ENCODE data around the gene RCAN2.

The RCAN2 gene

DNA sequence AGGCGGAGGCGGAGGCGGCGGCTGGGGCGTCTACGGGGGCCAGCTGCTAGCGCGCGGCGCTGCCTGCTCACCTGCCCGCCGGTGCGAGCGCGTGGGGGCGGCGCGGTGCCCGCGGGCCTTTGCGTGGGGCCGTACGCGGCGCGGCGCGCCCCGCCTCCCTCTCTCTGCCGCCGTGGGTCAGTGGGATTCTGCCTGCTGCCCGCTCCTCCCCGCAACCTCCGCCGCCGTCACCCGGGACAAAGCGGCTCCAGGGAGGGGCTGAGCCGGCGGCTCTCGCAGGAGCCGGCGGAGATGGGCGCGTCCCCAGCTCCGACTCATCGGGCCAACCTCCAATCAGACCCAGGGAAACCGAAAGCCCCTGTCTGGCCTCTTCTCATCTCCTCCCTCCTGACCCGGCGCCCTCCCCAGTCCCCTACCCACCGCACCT, at the start of gene RCAN2:
RCAN2 (minus strand) TSS at position 249 of the 427 bp plus-strand sequence.
- TF ChIP-seq, protein P1, sequence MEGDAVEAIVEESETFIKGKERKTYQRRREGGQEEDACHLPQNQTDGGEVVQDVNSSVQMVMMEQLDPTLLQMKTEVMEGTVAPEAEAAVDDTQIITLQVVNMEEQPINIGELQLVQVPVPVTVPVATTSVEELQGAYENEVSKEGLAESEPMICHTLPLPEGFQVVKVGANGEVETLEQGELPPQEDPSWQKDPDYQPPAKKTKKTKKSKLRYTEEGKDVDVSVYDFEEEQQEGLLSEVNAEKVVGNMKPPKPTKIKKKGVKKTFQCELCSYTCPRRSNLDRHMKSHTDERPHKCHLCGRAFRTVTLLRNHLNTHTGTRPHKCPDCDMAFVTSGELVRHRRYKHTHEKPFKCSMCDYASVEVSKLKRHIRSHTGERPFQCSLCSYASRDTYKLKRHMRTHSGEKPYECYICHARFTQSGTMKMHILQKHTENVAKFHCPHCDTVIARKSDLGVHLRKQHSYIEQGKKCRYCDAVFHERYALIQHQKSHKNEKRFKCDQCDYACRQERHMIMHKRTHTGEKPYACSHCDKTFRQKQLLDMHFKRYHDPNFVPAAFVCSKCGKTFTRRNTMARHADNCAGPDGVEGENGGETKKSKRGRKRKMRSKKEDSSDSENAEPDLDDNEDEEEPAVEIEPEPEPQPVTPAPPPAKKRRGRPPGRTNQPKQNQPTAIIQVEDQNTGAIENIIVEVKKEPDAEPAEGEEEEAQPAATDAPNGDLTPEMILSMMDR (conservative IDR thresholded peaks at IDR 0.05) = no peak
- H3K27ac ChIP-seq = peak within 1 kb of the TSS; percentile 58

DNA sequence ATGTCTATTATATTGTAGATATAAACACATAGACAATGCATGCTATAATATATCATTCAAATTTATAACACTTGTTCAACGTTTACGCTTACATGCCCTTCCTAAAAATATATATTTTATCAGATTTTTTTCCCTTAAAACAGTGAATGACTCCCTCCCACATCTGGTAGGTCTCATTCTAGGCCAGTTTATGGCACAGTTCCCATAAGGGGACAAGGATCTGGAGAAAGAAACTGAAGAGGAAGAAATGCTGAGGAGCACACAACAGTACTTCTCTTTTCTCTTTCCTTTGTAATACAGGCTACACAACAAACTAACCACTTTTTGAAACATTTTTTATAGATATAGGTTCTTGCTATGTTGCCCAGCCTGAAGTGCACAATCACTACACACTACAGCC, 48.6 kb upstream of the RCAN2 start:
- H3K27ac ChIP-seq = no peak overlapping the region
- TF ChIP-seq, protein P1 (conservative IDR thresholded peaks at IDR 0.05) = no peak

DNA sequence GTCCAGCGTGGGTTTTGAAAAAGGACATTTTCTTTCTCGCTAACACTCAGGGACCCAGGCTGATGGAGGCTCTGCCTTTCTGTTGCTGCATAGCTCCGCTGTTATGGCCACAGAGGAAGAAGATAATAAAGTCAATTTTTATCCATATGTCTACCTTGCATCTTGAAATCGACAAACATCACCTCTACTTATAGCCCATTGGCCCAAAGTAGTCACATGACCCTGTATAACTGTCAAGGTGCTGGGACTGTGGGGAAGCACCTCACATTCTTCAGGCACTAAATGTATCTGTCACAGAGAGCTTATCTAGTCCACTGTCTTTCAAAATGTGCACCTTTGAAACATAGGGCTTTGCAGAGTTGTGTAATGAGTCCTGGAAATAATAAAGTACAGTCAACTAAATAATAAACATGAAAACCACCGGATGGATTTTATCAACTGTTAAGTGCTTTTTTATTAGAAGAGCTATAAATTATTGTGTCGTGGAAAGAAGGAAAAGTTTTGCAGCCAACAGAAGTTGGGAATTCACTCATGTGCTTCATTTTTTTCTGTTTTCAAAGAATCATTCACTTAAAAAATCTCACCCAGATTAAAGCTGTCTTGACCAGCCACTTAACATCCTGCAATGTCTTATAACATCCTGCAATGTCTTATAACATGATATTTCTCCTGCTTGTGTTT, 47.7 kb upstream of the RCAN2 start:
- TF ChIP-seq, protein P1 (conservative IDR thresholded peaks at IDR 0.05) = no peak
- H3K27ac ChIP-seq = no peak overlapping the region

DNA sequence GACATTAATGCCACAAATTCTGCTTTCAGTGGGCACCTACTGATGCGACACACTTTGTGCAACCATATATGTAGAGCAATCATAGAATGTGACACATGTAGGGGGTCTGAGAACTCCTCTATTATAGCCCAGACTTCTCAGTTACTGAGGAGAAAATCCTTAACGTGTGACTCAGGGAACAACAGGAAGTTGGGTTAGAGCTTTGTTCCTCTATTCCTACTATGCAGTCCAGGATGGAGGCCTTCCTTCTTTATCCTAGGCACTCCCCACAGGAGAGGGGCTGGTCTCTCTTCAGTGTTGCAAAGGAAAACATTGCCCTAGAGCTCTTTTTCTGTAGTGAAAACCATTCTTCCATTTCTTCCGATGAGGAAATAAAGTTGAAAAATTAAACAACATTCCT, 39.6 kb upstream of the RCAN2 start:
- H3K27ac ChIP-seq = no peak overlapping the region
- TF ChIP-seq, protein P1 (conservative IDR thresholded peaks at IDR 0.05) = no peak

DNA sequence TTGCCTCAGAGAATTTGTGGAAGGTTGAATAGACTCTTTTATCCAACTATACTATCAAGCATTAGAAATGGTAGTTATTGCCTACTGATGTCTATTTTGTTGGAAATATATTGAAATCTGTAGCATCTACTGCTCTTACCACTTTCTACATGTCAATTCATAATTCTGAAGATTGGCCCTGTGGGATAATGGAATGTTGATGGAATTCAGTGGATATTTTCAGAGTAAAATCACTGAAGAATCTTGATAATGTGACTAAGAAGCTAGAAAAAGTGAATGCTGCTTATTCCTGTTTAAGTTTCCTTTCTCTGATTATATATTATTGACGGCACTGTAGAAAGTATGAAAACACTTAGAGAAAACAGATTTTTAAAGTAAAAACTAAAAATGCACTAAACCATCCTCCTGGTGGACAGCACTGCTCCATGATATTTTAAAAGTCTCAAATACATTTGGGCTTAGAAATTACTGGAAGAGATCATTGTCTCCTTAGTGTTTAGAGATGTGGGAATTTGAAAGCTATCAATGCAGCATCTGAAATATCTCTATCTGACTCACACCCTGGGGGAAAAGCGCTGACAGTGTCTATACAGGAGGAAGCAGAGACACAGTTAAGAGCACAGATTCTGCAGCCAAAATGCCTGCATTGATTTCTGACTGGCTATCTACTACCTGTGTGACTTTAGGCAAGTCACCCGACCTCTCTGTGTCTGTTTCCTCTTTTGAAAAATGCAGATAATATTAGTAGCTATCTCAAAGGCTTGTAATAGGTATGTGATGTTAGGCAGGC, 37.9 kb upstream of the RCAN2 start:
- H3K27ac ChIP-seq = no peak overlapping the region
- TF ChIP-seq, protein P1 (conservative IDR thresholded peaks at IDR 0.05) = no peak

DNA sequence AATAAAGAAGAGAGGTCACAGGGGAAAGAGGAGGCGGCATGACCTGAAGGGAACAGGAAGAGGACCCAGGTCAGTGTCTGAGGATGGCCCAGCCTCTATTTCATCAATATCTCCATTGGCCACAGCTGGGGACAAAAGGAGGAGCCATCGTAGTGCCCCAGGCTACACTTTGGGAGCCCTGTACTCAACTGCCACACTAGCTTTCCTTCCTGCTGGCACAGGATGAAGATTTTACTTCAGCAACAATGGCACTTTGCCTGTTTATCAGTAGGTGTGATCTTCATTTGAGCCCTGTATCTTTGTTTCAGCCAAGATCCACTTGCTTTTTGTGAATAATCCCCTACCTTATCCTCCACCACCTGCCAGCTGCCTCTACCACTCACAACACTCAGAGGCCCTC, 35.4 kb upstream of the RCAN2 start:
- TF ChIP-seq, protein P1 (conservative IDR thresholded peaks at IDR 0.05) = no peak
- H3K27ac ChIP-seq = no peak overlapping the region

DNA sequence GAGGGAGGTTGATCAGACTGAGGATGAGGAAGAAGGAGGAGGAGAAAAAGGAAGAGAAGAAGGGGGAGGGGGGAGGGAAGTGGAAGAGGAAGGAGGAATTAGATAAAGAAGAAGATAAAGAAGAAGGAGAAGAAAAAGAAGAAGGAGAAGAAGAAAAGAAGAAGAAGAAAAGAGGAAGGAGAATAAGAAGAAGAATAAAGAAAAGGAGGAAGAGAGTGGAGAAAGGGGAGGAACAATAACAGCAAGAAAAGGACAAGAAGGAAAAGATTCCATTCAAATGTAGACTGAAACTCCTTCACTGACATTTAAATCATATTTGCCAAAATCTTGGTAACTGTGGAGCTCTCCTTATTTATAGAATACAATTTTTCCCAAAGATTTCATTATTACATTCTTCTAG, 34.3 kb upstream of the RCAN2 start:
- H3K27ac ChIP-seq = no peak overlapping the region
- TF ChIP-seq, protein P1 (conservative IDR thresholded peaks at IDR 0.05) = no peak
